IMR-90 (cell line): ENCODE results near the gene CREB5. TPM values are rescaled to one million over a fixed set of nuclear protein-coding genes. Genes with fewer than 3 reads are reported as not detected.

ENCODE experiments used
- ATAC-seq: fragments of 200-7000 bp; cut with Tn5 transposase; 2 replicates; pipeline ENCODE4 v1.9.1; 2020; ENCODE audit warnings: low read depth, mild to moderate bottlenecking, moderate library complexity
- BruUV-seq: library from RNA; stranded (reverse); fragments of 400-500 nt; replicated peaks from 2 replicates; lab custom pipeline; 2021; lab: Mats Ljungman, UMichigan
- CTCF ChIA-PET: fragments of 300-600 bp; formaldehyde crosslinking; extraction: SDS; loops from one replicate; lab custom pipeline; 2021; ENCODE audit warnings: antibody characterized with exemption; lab: Yijun Ruan, JAX
- POLR2A ChIA-PET: fragments of 300-600 bp; sonication (Branson Sonifier 250); formaldehyde crosslinking; loops from one replicate; lab custom pipeline; 2022; ENCODE audit warnings: antibody characterized with exemption; ENCODE audit not compliant: unreplicated experiment; lab: Charles Lee
- DNase-seq: peaks from one replicate; pipeline ENCODE4 v3.0.0; 2013
- H2AFZ ChIP-seq: replicated peaks from 2 replicates; pipeline ENCODE3; 2013; ENCODE audit warnings: low read length, mild to moderate bottlenecking; ENCODE audit not compliant: poor library complexity
- H2AK5ac ChIP-seq: 2 replicates; pipeline ENCODE4 v1.6.1; 2013; ENCODE audit warnings: low read depth, low read length, inconsistent platforms
- H2AK9ac ChIP-seq: replicated peaks from 2 replicates; pipeline ENCODE3; 2013; ENCODE audit warnings: mild to moderate bottlenecking, low read depth, low read length, moderate library complexity; ENCODE audit not compliant: poor library complexity
- H2BK120ac ChIP-seq: 2 replicates; pipeline ENCODE4 v1.6.1; 2013; ENCODE audit warnings: low read depth, low read length, inconsistent platforms
- H2BK15ac ChIP-seq: 3 replicates; pipeline ENCODE4 v1.6.1; 2013; ENCODE audit warnings: low read depth, low read length, inconsistent platforms
- H2BK20ac ChIP-seq: 2 replicates; pipeline ENCODE4 v1.6.1; 2013; ENCODE audit warnings: low read depth, mild to moderate bottlenecking, inconsistent platforms, low read length, moderate library complexity
- H2BK5ac ChIP-seq: 2 replicates; pipeline ENCODE4 v1.6.1; 2013; ENCODE audit warnings: mild to moderate bottlenecking, low read depth, low read length, inconsistent platforms; ENCODE audit not compliant: poor library complexity, severe bottlenecking
- H3K14ac ChIP-seq: replicated peaks from 2 replicates; pipeline ENCODE4 v1.6.1; 2013; ENCODE audit warnings: low read depth, low read length, inconsistent platforms
- H3K18ac ChIP-seq: 2 replicates; pipeline ENCODE4 v1.6.1; 2013; ENCODE audit warnings: low read depth, low read length, control low read depth
- H3K23ac ChIP-seq: 2 replicates; pipeline ENCODE4 v1.6.1; 2013; ENCODE audit warnings: low read depth, low read length, inconsistent platforms
- H3K27ac ChIP-seq: 2 replicates; pipeline ENCODE4 v1.5.1; 2013; ENCODE audit warnings: mild to moderate bottlenecking, control low read depth, low read length; ENCODE audit not compliant: insufficient read depth
- H3K27me3 ChIP-seq: 2 replicates; pipeline ENCODE4 v1.6.1; 2013; ENCODE audit warnings: low read length; ENCODE audit not compliant: control insufficient read depth, insufficient read depth
- H3K36me3 ChIP-seq: 2 replicates; pipeline ENCODE4 v1.6.1; 2013; ENCODE audit warnings: low read length, mixed read lengths; ENCODE audit not compliant: control insufficient read depth, insufficient read depth
- H3K4ac ChIP-seq: 2 replicates; pipeline ENCODE4 v1.6.1; 2013; ENCODE audit warnings: low read depth, low read length, inconsistent platforms
- H3K4me1 ChIP-seq: 2 replicates; pipeline ENCODE4 v1.6.1; 2013; ENCODE audit warnings: low read length, mixed read lengths; ENCODE audit not compliant: control insufficient read depth, insufficient read depth
- H3K4me2 ChIP-seq: 2 replicates; pipeline ENCODE4 v1.6.1; 2013; ENCODE audit warnings: low read depth, mild to moderate bottlenecking, control low read depth, low read length, moderate library complexity
- H3K4me3 ChIP-seq: 2 replicates; pipeline ENCODE4 v1.5.1; 2013; ENCODE audit warnings: low read depth, mild to moderate bottlenecking, control low read depth, low read length, moderate library complexity; ENCODE audit not compliant: insufficient read depth
- H3K56ac ChIP-seq: 2 replicates; pipeline ENCODE4 v1.6.1; 2013; ENCODE audit warnings: low read length, inconsistent platforms; ENCODE audit not compliant: insufficient read depth; ENCODE audit errors: extremely low read depth
- H3K79me1 ChIP-seq, 2 experiments: 2 replicates each; pipeline ENCODE4 v1.6.1; 2013; ENCODE audit warnings: low read length in 2 of 2, inconsistent platforms in 1 of 2, low read depth in 1 of 2
- H3K9ac ChIP-seq: 2 replicates; pipeline ENCODE4 v1.6.1; 2013; ENCODE audit warnings: low read depth, low read length, control low read depth
- H3K9me1 ChIP-seq: 2 replicates; pipeline ENCODE4 v1.6.1; 2013; ENCODE audit warnings: low read length, inconsistent platforms; ENCODE audit not compliant: insufficient read depth
- H3K9me3 ChIP-seq: 2 replicates; pipeline ENCODE4 v1.6.1; 2013; ENCODE audit warnings: low read length; ENCODE audit not compliant: control insufficient read depth, insufficient read depth
- H4K20me1 ChIP-seq: 2 replicates; pipeline ENCODE4 v1.6.1; 2013; ENCODE audit warnings: low read length, inconsistent platforms; ENCODE audit not compliant: insufficient read depth
- H4K5ac ChIP-seq: 2 replicates; pipeline ENCODE4 v1.6.1; 2013; ENCODE audit warnings: mild to moderate bottlenecking, low read depth, low read length, control low read depth
- H4K8ac ChIP-seq, 2 experiments: 2 replicates each; pipeline ENCODE4 v1.6.1; 2013; ENCODE audit warnings: low read depth in 2 of 2, low read length in 2 of 2, control low read depth in 1 of 2, inconsistent platforms in 1 of 2
- H4K91ac ChIP-seq: 2 replicates; pipeline ENCODE4 v1.6.1; 2013; ENCODE audit warnings: low read depth, low read length, inconsistent platforms; ENCODE audit not compliant: insufficient read depth
- BHLHE40 ChIP-seq: fragments of 150-350 bp; IDR thresholded peaks from 2 replicates; pipeline ENCODE4 v1.6.1; 2016; ENCODE audit warnings: mild to moderate bottlenecking, low read depth, low read length
- CEBPB ChIP-seq: IDR thresholded peaks from 2 replicates; pipeline ENCODE4 v1.6.1; 2012; ENCODE audit warnings: low read depth, low read length, improper control_type of control experiment
- CHD1 ChIP-seq: IDR thresholded peaks from 2 replicates; pipeline ENCODE4 v1.6.1; 2012; ENCODE audit warnings: low read depth, low read length, improper control_type of control experiment
- CTCF ChIP-seq: conservative IDR thresholded peaks from 2 replicates; pipeline ENCODE4 v1.5.1; 2012; ENCODE audit warnings: mild to moderate bottlenecking, low read depth, low read length, improper control_type of control experiment
- ELK1 ChIP-seq: fragments of 150-350 bp; IDR thresholded peaks from 2 replicates; pipeline ENCODE4 v1.6.1; 2016; ENCODE audit warnings: low read depth, mild to moderate bottlenecking, low read length, moderate library complexity, borderline replicate concordance
- FOS ChIP-seq: fragments of 150-350 bp; IDR thresholded peaks from 2 replicates; pipeline ENCODE4 v1.6.1; 2016; ENCODE audit warnings: low read depth, low read length
- MAFK ChIP-seq: IDR thresholded peaks from 2 replicates; pipeline ENCODE4 v1.6.1; 2012; ENCODE audit warnings: low read depth, low read length, improper control_type of control experiment
- MAZ ChIP-seq: IDR thresholded peaks from 2 replicates; pipeline ENCODE4 v1.6.1; 2012; ENCODE audit warnings: low read depth, mild to moderate bottlenecking, low read length, improper control_type of control experiment, moderate library complexity, borderline replicate concordance
- MXI1 ChIP-seq: IDR thresholded peaks from 2 replicates; pipeline ENCODE4 v1.6.1; 2012; ENCODE audit warnings: low read depth, mild to moderate bottlenecking, low read length, moderate library complexity, borderline replicate concordance
- NFE2L2 ChIP-seq: fragments of 150-350 bp; IDR thresholded peaks from 2 replicates; pipeline ENCODE4 v1.6.1; 2016; ENCODE audit warnings: low read depth, mild to moderate bottlenecking, low read length
- POLR2A ChIP-seq: IDR thresholded peaks from 2 replicates; pipeline ENCODE4 v1.6.1; 2012; ENCODE audit warnings: mild to moderate bottlenecking, low read depth, low read length
- RAD21 ChIP-seq: IDR thresholded peaks from 2 replicates; pipeline ENCODE4 v1.6.1; 2012; ENCODE audit warnings: low read length, improper control_type of control experiment
- RCOR1 ChIP-seq: IDR thresholded peaks from 2 replicates; pipeline ENCODE4 v1.6.1; 2012; ENCODE audit warnings: mild to moderate bottlenecking, low read length, improper control_type of control experiment; ENCODE audit not compliant: insufficient replicate concordance
- RFX5 ChIP-seq: IDR thresholded peaks from 2 replicates; pipeline ENCODE4 v1.8.0; 2012; ENCODE audit warnings: low read depth, mild to moderate bottlenecking, low read length, moderate library complexity
- SMC3 ChIP-seq: fragments of 150-350 bp; IDR thresholded peaks from 2 replicates; pipeline ENCODE4 v1.6.1; 2016; ENCODE audit warnings: low read depth, mild to moderate bottlenecking, antibody characterized with exemption, low read length, moderate library complexity
- USF2 ChIP-seq: fragments of 150-350 bp; IDR thresholded peaks from 2 replicates; pipeline ENCODE4 v1.6.1; 2017; ENCODE audit warnings: mild to moderate bottlenecking, antibody characterized with exemption, low read length, low read depth
- WGBS, 2 experiments: methylation state at CpG; one replicate each; pipeline versions ENCODE4 v1.1.5 to v1.1.7; 2013; ENCODE audit warnings: missing lambda C conversion rate in 2 of 2; ENCODE audit not compliant: insufficient read length in 1 of 2; ENCODE audit errors: extremely low coverage in 2 of 2; 5-methylcytosine and 5-hydroxymethylcytosine counted together
- dilution Hi-C: fragments of 300-500 bp; cut with HindIII; formaldehyde crosslinking; loops from one replicate; pipeline ENCODE4 v1.14.3; 2018; ENCODE audit warnings: low sequenced_read_pairs; ENCODE audit not compliant: unreplicated experiment
- in situ Hi-C: fragments of 300-500 bp; cut with MboI; formaldehyde crosslinking; loops from 3 replicates; pipeline ENCODE4 v1.14.3; 2019; ENCODE audit warnings: low sequenced_read_pairs, inconsistent platforms, mixed read lengths
- intact Hi-C: fragments of 100-400 bp; cut with micrococcal nuclease; formaldehyde crosslinking; loops from 2 replicates; pipeline ENCODE4 v1.10.0; 2022
- polyA plus RNA-seq, 3 experiments: library from polyadenylated mRNA; depleted of rRNA; stranded (reverse); fragments of >200 nt; gene quantifications; 2 replicates each; pipeline ENCODE4 v1.2.3, GENCODE V29; 2012; ENCODE audit warnings: low replicate concordance in 1 of 3
- total RNA-seq: library from RNA; depleted of rRNA; stranded (reverse); fragments of >200 nt; gene quantifications from 2 replicates; pipeline ENCODE4 v1.2.3, GENCODE V29; 2012

The CREB5 gene
- total and polyA plus RNA-seq, 2 of the 4 experiments (the other 2 are of a cell fraction) = 7.3 to 13.1 TPM

- Histone ChIP-seq H3K36me3 (no peaks in the 10 kb centered on the region), H3K27me3 (no peaks in the 10 kb centered on the region), H3K27ac (no peak overlapping the region), H3K9ac (no peak overlapping the region), H4K91ac (no peak overlapping the region), H3K4me1 (no peaks in the 10 kb centered on the region), H4K5ac (no peak overlapping the region), H2BK5ac (no peak overlapping the region), H2BK120ac (no peak overlapping the region), H3K18ac (no peak overlapping the region), H4K20me1 (no peaks in the 10 kb centered on the region), H3K4me2 (no peak overlapping the region), H2BK20ac (no peak overlapping the region), H4K8ac (no peak overlapping the region), H2BK15ac (no peak overlapping the region), H2AK9ac (no peak overlapping the region), H3K4me3 (no peak overlapping the region), H3K4ac (no peak overlapping the region), H2AK5ac (no peak overlapping the region), H3K14ac (no peak overlapping the region), H2AFZ (no peak overlapping the region), H3K79me1 (no peaks in the 10 kb centered on the region), H3K23ac (no peak overlapping the region), H3K56ac (no peak overlapping the region), H3K9me3 (peaks cover 5% of the 10 kb centered on the region), H3K9me1 (no peaks in the 10 kb centered on the region)
- no peak for TF ChIP-seq RCOR1
- no peak for TF ChIP-seq MAFK
- no peak for TF ChIP-seq NFE2L2
- no peak for TF ChIP-seq MAZ
- TF ChIP-seq USF2 = no peak
- TF ChIP-seq RAD21 = no peak
- TF ChIP-seq CTCF = no peak
- no peak for TF ChIP-seq FOS
- no peak for TF ChIP-seq ELK1
- TF ChIP-seq CHD1 = no peak
- TF ChIP-seq BHLHE40 = no peak
- no peak for TF ChIP-seq CEBPB
- no peak for TF ChIP-seq RFX5
- TF ChIP-seq SMC3 = no peak
- no peak for TF ChIP-seq MXI1
- TF ChIP-seq POLR2A = no peak
- ATAC-seq (no peak), DNase-seq (no peak)
- intact Hi-C loops = no loop called here
- CTCF ChIA-PET = no interaction called here
- dilution Hi-C loops = no loop called here
- no TSS peak for BruUV-seq
- in situ Hi-C loops = no loop called here
- whole genome bisulfite sequencing, 2 experiments = no CpG with 5 or more reads among the region's 2 CpGs
- POLR2A ChIA-PET = no interaction called here
These were observed 247.8 kb downstream of the CREB5 start for GRCh38 chr7:28660132-28660531.
